Measurements from ENCODE around the gene AIP. TPM values are rescaled to one million over a fixed set of nuclear protein-coding genes. Genes with fewer than 3 reads are reported as not detected.

AIP gene
- total RNA-seq, 1 experiment from 2014 or later, result 61.0 TPM

DNA sequence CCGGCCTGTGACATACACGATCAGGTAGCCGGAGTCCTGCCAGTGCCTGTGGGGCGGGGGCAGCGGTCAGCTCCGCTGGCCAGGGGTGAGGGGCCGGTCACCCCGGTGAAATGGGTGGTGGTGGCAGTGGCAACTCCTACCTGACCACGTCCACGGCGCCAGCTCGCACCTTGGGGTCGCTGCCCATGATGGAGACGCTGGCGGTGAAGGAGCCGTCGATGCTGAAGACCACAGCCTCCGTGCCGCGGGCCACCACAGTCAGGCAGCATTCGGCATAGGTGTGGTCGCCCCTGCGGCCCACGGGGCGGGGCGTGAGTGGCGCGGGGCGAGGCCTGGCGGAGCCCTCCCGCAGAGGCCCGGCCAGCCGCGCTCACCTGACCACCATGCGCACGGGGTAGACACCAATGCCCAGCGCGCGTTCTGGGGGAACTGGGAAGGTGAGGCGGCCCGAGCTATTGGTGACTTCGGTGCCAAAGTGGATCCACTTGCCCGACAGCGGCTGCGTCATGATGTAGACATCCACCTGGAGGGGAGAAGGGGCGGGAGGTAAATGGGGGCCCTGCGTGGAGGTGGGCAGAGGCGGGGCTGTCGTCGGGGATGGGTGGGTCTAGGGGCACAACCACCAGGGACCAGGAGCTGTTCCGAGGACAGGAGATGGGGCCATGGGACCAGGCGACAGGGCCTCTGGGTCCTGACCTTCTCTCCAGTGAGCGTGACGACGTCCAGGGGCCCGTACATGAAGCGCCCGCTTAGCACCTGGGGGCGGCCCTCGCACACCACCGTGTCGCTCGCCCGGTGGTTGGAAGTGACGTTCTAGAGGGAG lies 10.9 kb downstream of the AIP start:
- TF ChIP-seq, protein P1, sequence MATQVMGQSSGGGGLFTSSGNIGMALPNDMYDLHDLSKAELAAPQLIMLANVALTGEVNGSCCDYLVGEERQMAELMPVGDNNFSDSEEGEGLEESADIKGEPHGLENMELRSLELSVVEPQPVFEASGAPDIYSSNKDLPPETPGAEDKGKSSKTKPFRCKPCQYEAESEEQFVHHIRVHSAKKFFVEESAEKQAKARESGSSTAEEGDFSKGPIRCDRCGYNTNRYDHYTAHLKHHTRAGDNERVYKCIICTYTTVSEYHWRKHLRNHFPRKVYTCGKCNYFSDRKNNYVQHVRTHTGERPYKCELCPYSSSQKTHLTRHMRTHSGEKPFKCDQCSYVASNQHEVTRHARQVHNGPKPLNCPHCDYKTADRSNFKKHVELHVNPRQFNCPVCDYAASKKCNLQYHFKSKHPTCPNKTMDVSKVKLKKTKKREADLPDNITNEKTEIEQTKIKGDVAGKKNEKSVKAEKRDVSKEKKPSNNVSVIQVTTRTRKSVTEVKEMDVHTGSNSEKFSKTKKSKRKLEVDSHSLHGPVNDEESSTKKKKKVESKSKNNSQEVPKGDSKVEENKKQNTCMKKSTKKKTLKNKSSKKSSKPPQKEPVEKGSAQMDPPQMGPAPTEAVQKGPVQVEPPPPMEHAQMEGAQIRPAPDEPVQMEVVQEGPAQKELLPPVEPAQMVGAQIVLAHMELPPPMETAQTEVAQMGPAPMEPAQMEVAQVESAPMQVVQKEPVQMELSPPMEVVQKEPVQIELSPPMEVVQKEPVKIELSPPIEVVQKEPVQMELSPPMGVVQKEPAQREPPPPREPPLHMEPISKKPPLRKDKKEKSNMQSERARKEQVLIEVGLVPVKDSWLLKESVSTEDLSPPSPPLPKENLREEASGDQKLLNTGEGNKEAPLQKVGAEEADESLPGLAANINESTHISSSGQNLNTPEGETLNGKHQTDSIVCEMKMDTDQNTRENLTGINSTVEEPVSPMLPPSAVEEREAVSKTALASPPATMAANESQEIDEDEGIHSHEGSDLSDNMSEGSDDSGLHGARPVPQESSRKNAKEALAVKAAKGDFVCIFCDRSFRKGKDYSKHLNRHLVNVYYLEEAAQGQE (IDR thresholded peaks at IDR 0.05; ENCODE audit: low read depth), result no peak
- TF ChIP-seq, protein P2, sequence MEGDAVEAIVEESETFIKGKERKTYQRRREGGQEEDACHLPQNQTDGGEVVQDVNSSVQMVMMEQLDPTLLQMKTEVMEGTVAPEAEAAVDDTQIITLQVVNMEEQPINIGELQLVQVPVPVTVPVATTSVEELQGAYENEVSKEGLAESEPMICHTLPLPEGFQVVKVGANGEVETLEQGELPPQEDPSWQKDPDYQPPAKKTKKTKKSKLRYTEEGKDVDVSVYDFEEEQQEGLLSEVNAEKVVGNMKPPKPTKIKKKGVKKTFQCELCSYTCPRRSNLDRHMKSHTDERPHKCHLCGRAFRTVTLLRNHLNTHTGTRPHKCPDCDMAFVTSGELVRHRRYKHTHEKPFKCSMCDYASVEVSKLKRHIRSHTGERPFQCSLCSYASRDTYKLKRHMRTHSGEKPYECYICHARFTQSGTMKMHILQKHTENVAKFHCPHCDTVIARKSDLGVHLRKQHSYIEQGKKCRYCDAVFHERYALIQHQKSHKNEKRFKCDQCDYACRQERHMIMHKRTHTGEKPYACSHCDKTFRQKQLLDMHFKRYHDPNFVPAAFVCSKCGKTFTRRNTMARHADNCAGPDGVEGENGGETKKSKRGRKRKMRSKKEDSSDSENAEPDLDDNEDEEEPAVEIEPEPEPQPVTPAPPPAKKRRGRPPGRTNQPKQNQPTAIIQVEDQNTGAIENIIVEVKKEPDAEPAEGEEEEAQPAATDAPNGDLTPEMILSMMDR (IDR thresholded peaks at IDR 0.05 in 2 of 3, conservative IDR thresholded peaks at IDR 0.05 in 1 of 3; ENCODE audit: borderline replicate concordance in 1 of 3, insufficient read depth in 1 of 3, low read depth in 2 of 3, low read length in 2 of 3), result no peak
- no peak for TF ChIP-seq CEBPB (IDR thresholded peaks at IDR 0.05; ENCODE audit: low read depth)
- no peak for TF ChIP-seq YY1 (IDR thresholded peaks at IDR 0.05; ENCODE audit: extremely low read depth, insufficient replicate concordance, low read depth, low read length)
- no peak for TF ChIP-seq TCF7L2 (IDR thresholded peaks at IDR 0.05; ENCODE audit: borderline replicate concordance, extremely low read depth, insufficient read depth, insufficient read length)
- TF ChIP-seq JUND (IDR thresholded peaks at IDR 0.05), result no peak
- no peak for TF ChIP-seq POLR2AphosphoS5 (IDR thresholded peaks at IDR 0.05; ENCODE audit: low read depth, low read length)
- TF ChIP-seq POLR2A (IDR thresholded peaks at IDR 0.05; ENCODE audit: borderline replicate concordance, extremely low read depth, insufficient read depth, insufficient read length), result no peak
- no peak for TF ChIP-seq EZH2 (IDR thresholded peaks at IDR 0.05)
- TF ChIP-seq ZFX (IDR thresholded peaks at IDR 0.05), result no peak
- TF ChIP-seq SIN3A (IDR thresholded peaks at IDR 0.05; ENCODE audit: low read depth), result no peak
- TF ChIP-seq, protein P3, sequence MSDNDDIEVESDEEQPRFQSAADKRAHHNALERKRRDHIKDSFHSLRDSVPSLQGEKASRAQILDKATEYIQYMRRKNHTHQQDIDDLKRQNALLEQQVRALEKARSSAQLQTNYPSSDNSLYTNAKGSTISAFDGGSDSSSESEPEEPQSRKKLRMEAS (IDR thresholded peaks at IDR 0.05), result no peak
- BruUV-seq (replicated peaks), result no TSS peak
- DNase-seq (ENCODE audit: low read depth, low spot score) (no peak), ATAC-seq (no peak)
- Histone ChIP-seq H3K4me1 (ENCODE audit: control insufficient read depth in 1 of 2, insufficient read depth in 2 of 2, low read length in 2 of 2) (no peaks in the 10 kb centered on the region), H3K27ac (ENCODE audit: low read depth, low read length) (no peak overlapping the region; the same call in 1 of the 2 replicates), H2AFZ (ENCODE audit: low read depth, low read length, poor library complexity, severe bottlenecking) (no peak overlapping the region), H3K9ac (ENCODE audit: low read length) (no peak overlapping the region), H3K9me2 (ENCODE audit: insufficient read depth) (no peaks in the 10 kb centered on the region), H3K27me3 (ENCODE audit: insufficient read depth, low read length) (no peaks in the 10 kb centered on the region), H3K79me2 (ENCODE audit: insufficient read depth, low read length) (no peaks in the 10 kb centered on the region), H4K20me1 (ENCODE audit: insufficient read depth) (no peaks in the 10 kb centered on the region), H3K36me3 (ENCODE audit: control insufficient read depth in 1 of 2, insufficient read depth in 2 of 2, low read length in 2 of 2) (peaks cover 0 to 5% of the 10 kb centered on the region in 2 experiments; a peak in 2 of 4 replicates), H3K4me3 (replicated peaks in 1 of 2; ENCODE audit: low read depth in 1 of 2, low read length in 2 of 2) (no peak overlapping the region), H3K9me3 (ENCODE audit: control insufficient read depth in 1 of 2, insufficient read depth in 1 of 2, low read depth in 1 of 2, low read length in 2 of 2) (no peaks in the 10 kb centered on the region), H3K4me2 (ENCODE audit: low read length) (no peak overlapping the region)
- intact Hi-C loops (cut with micrococcal nuclease), result no loop called here
- CTCF ChIA-PET, result no interaction called here
- POLR2A ChIA-PET, result no interaction called here
- RAD21 ChIA-PET (ENCODE audit: low non-redundant PET in 1 of 2, low total read pairs in 2 of 2, uncharacterized antibody in 2 of 2, unreplicated experiment in 2 of 2), result no interaction called here

Measured in HCT116 (cell line).